Heart left ventricle (tissue), 16 donors: ENCODE results near the gene SNTA1. TPM values are rescaled to one million over a fixed set of nuclear protein-coding genes. Genes with fewer than 3 reads are reported as not detected.

Source experiments
- ATAC-seq, 4 donors: fragments of 200-7000 bp; cut with Tn5 transposase; one replicate each; pipeline ENCODE4 v1.9.1; 2020 to 2022; ENCODE audit warnings: moderate library complexity in 4 of 4, mild to moderate bottlenecking in 3 of 4, moderate number of reproducible peaks in 1 of 4
- DNase-seq, 5 donors: peaks; one replicate each; pipeline ENCODE4 v3.0.0-alpha.2; 2020
- H3K27ac ChIP-seq, 12 donors: fragments of 200-600 bp; sonication (generic) in 4 of 12; one replicate each; pipeline versions ENCODE4 v1.5.0 to v1.8.0; 2016 to 2022; ENCODE audit warnings: mild to moderate bottlenecking in 2 of 12
- H3K27me3 ChIP-seq, 9 donors: fragments of 200-600 bp; sonication (generic) in 2 of 9; one replicate each; pipeline versions ENCODE4 v1.5.1 to v1.8.0; 2016 to 2022; ENCODE audit warnings: mild to moderate bottlenecking in 3 of 9
- H3K36me3 ChIP-seq, 9 donors: fragments of 200-600 bp; sonication (generic) in 2 of 9; one replicate each; pipeline versions ENCODE4 v1.5.0 to v1.8.0; 2018 to 2022; ENCODE audit warnings: mild to moderate bottlenecking in 2 of 9
- H3K4me1 ChIP-seq, 12 donors: fragments of 200-600 bp; sonication (generic) in 4 of 12; one replicate each; pipeline versions ENCODE4 v1.5.0 to v1.8.0; 2016 to 2022; ENCODE audit warnings: mild to moderate bottlenecking in 3 of 12
- H3K4me3 ChIP-seq, 12 donors: fragments of 200-600 bp; sonication (generic) in 4 of 12; one replicate each; pipeline versions ENCODE4 v1.5.0 to v1.8.0; 2017 to 2022; ENCODE audit warnings: mild to moderate bottlenecking in 9 of 12, moderate library complexity in 4 of 12
- H3K9me3 ChIP-seq, 12 donors: fragments of 200-600 bp; sonication (generic) in 4 of 12; one replicate each; pipeline versions ENCODE4 v1.5.0 to v1.8.0; 2016 to 2022; ENCODE audit warnings: mild to moderate bottlenecking in 1 of 12
- POLR2A ChIP-seq, 2 donors: fragments of 450-650 bp; IDR thresholded peaks; one replicate each; pipeline ENCODE4 v1.6.1; 2017; ENCODE audit warnings: antibody characterized with exemption in 2 of 2, mild to moderate bottlenecking in 2 of 2, moderate library complexity in 2 of 2
- WGBS, 4 donors: extraction: QIAGEN DNeasy Blood & Tissue Kit in 2 of 4; methylation state at CpG; one replicate each; pipeline versions ENCODE4 v1.1.5 to v1.1.7; 2013 to 2018; 5-methylcytosine and 5-hydroxymethylcytosine counted together
- intact Hi-C, 10 donors: fragments of 100-400 bp; cut with DNase I; formaldehyde crosslinking; loops; one replicate each; pipeline versions ENCODE4 v1.11.1 to v1.14.2; 2022
- polyA plus RNA-seq, 2 donors: library from polyadenylated mRNA; stranded (reverse); fragments of 200-250 nt; gene quantifications; one replicate each; pipeline ENCODE4 v1.2.3, GENCODE V29; 2013
- total RNA-seq, 9 donors: library from RNA; depleted of rRNA in 2 of 9; stranded (reverse); fragments of >200 nt in 2 of 9; fragmentation: NEBNext Ultra II Directional in 3 of 9; extraction: Animal tissue kit (Norgen Biotek cat#: 25700) in 3 of 9; gene quantifications; one replicate each; pipeline versions ENCODE4 v1.1.0 to v1.2.4, GENCODE V29; 2016 to 2023
- TF ChIP-seq, protein P1 (sequence below), 12 donors: fragments of 200-600 bp; sonication (generic) in 4 of 12; IDR thresholded peaks; one replicate each; pipeline versions ENCODE4 v1.5.0 to v1.8.0; 2018 to 2022; ENCODE audit warnings: antibody characterized with exemption in 12 of 12, mild to moderate bottlenecking in 5 of 12
- donor health status: ischemic (EF 13 %, LVEDD 7.1; RV severe dilation, severe dysfunction).
- donor health status: healthy with polysubstance abuse.
- donor health status: DM: no; HTN: yes; CAD: no.
- donor health status: DM: no; HTN: no; CAD: no.
- donor health status: ischemic (EF 25% LVEDD 6.9; RV normal size, moderate dysfunction).
- donor health status: ischemic (EF 25% LVEDD 5.7; RV mildly dilated, moderate dysfunction).
- donor health status: healthy.
- donor health status: DM: yes; HTN: yes; CAD: no.
- donor health status: ischemic (EF 35%, LVEDD 5.7; RV mildly dilated, moderate dysfunction).
- donor health status: nonischemic (EF 11% LVEDD 7.7; RV severe dilation, severe dysfunction).
- donor health status: DM: yes; HTN: yes; CAD: no.
- donor health status: PGD.
- donor health status: ischemic (EF 29% LVEDD 5.4; RV normal size, mild dysfunction).
- donor health status: nonischemic (EF 23%, LVEDD 6.1; RV moderate dilation, normal function).

SNTA1 gene
- total and polyA plus RNA-seq, 11 donors, result 91.0 to 318 (median 166) TPM

- DNase-seq (no peak), ATAC-seq (no peak)
- Histone ChIP-seq H3K4me3 (no peak overlapping the region), H3K36me3 (no peaks in the 10 kb centered on the region), H3K27ac (no peak overlapping the region), H3K9me3 (peaks cover 0 to 7% (median 0%) of the 10 kb centered on the region in 12 donors), H3K27me3 (no peaks in the 10 kb centered on the region), H3K4me1 (no peaks in the 10 kb centered on the region)
- no peak for TF ChIP-seq POLR2A (IDR thresholded peaks at IDR 0.05)
- TF ChIP-seq, protein P1, sequence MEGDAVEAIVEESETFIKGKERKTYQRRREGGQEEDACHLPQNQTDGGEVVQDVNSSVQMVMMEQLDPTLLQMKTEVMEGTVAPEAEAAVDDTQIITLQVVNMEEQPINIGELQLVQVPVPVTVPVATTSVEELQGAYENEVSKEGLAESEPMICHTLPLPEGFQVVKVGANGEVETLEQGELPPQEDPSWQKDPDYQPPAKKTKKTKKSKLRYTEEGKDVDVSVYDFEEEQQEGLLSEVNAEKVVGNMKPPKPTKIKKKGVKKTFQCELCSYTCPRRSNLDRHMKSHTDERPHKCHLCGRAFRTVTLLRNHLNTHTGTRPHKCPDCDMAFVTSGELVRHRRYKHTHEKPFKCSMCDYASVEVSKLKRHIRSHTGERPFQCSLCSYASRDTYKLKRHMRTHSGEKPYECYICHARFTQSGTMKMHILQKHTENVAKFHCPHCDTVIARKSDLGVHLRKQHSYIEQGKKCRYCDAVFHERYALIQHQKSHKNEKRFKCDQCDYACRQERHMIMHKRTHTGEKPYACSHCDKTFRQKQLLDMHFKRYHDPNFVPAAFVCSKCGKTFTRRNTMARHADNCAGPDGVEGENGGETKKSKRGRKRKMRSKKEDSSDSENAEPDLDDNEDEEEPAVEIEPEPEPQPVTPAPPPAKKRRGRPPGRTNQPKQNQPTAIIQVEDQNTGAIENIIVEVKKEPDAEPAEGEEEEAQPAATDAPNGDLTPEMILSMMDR (IDR thresholded peaks at IDR 0.05), result no peak
- 62 to 77% (median 69%) methylated on average over 4 of the region's 4 CpGs for WGBS, 4 donors
- intact Hi-C loops, result no loop called here
Measured at GRCh38 chr20:33450867-33451266, 7.3 kb upstream of the SNTA1 start.

GRCh38 chr20:33445881-33446625 lies 2.5 kb upstream of the SNTA1 start:
- 83 to 90% (median 87%) methylated on average over 4 of the region's 4 CpGs for WGBS, 4 donors
- peaks cover 0 to 7% (median 0%) of the 10 kb centered on the region in 12 donors for H3K9me3 ChIP-seq
- H3K27ac ChIP-seq, result no peak overlapping the region
- DNase-seq (no peak), ATAC-seq (no peak)
- intact Hi-C loops, result no loop called here
- no peaks in the 10 kb centered on the region for H3K36me3 ChIP-seq
- no peaks in the 10 kb centered on the region for H3K27me3 ChIP-seq
- no peak overlapping the region for H3K4me3 ChIP-seq
- H3K4me1 ChIP-seq, result peaks cover 0 to 28% (median 6%) of the 10 kb centered on the region in 12 donors
- TF ChIP-seq, protein P1 (IDR thresholded peaks at IDR 0.05), result no peak
- TF ChIP-seq POLR2A (IDR thresholded peaks at IDR 0.05), result no peak

DNA sequence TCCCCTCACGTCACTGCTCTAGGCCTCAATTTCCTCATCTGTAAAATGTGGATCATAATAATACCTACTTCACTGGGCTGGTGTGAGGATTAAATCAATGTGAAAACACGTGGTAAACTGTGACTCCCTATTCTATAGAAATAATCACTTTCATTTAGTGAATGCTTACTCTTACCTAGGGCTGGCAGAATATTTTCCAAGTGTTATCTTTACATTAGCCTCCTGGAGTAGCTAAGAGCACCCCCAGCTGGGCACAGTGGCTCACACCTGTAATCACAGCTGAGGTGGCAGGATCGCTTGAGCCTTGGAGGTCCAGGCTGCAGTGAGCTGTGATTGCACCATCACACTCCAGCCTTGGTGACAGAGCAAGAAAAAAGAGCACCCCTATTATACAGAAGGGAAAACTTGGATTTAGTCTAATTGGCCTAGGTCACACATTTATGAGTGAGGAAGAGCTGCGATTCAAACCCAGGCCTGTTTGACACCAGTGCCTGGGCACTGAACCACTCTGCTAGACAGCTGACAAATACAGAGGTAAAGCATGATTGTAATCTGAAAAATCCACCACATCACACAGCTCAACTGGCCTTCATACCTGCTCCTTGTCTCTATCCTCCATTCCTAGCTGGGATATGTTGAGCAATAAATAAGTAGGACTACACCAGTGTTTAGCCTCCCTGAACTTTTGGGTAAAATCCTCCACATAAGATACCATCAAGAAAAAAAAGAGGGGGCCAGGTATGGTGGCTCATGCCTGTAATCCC lies 1.4 kb upstream of the SNTA1 start:
- no peaks in the 10 kb centered on the region for H3K27me3 ChIP-seq
- peak overlapping the region in 7 of 12 donors; percentile 56 to 93 (median 71) for H3K4me3 ChIP-seq
- peaks cover 0 to 34% (median 8%) of the 10 kb centered on the region in 12 donors for H3K4me1 ChIP-seq
- TF ChIP-seq POLR2A (IDR thresholded peaks at IDR 0.05), result no peak
- TF ChIP-seq, protein P1 (IDR thresholded peaks at IDR 0.05), result peak in 10 of 12 donors; percentile 23 to 59 (median 32)
- peak overlapping the region in 8 of 12 donors; percentile 51 to 92 (median 88) for H3K27ac ChIP-seq
- 45 to 51% (median 47%) methylated on average over 4 of the region's 4 CpGs for WGBS, 4 donors
- DNase-seq (peak in 2 of 5 donors; percentile 47 to 49), ATAC-seq (peak in 3 of 4 donors; percentile 4 to 44 (median 28))
- no peaks in the 10 kb centered on the region for H3K36me3 ChIP-seq
- peaks cover 0 to 7% (median 0%) of the 10 kb centered on the region in 12 donors for H3K9me3 ChIP-seq
- intact Hi-C loops, result loop anchor here in 2 of 10 donors (5.0 kb wide), 1 partner anchor 43 kb away; the partner anchor contains the start of gene CDK5RAP1 (in 2 of the 2)
